GM23338 (cell line): ENCODE data around the gene RADIL. TPM values are rescaled to one million over a fixed set of nuclear protein-coding genes. Genes with fewer than 3 reads are reported as not detected.

Experiments used
- ATAC-seq: fragments of 200-7000 bp; cut with Tn5 transposase; 3 replicates; pipeline ENCODE4 v1.9.1; 2020
- DNase-seq: peaks from one replicate; pipeline ENCODE4 v3.0.0-alpha.2; 2015; ENCODE audit warnings: low spot score
- H2AFZ ChIP-seq: fragments of 200-600 bp; sonication (generic); 2 replicates; pipeline ENCODE4 v1.8.0; 2016; ENCODE audit warnings: antibody characterized with exemption, mild to moderate bottlenecking, moderate library complexity
- H3F3A ChIP-seq: fragments of 200-600 bp; sonication (generic); replicated peaks from 2 replicates; pipeline ENCODE4 v1.8.0; 2017; ENCODE audit warnings: antibody characterized with exemption, mixed run types, low read depth
- H3K27ac ChIP-seq: fragments of 200-600 bp; sonication (generic); 2 replicates; pipeline ENCODE4 v1.6.1; 2016; ENCODE audit warnings: low read depth
- H3K27me3 ChIP-seq: fragments of 200-600 bp; sonication (generic); 2 replicates; pipeline ENCODE4 v1.8.0; 2016; ENCODE audit warnings: mild to moderate bottlenecking, mixed run types, moderate library complexity; ENCODE audit not compliant: insufficient read depth
- H3K36me3 ChIP-seq: fragments of 200-600 bp; sonication (generic); 2 replicates; pipeline ENCODE4 v1.8.0; 2016; ENCODE audit warnings: mild to moderate bottlenecking; ENCODE audit not compliant: insufficient read depth
- H3K4me1 ChIP-seq: fragments of 200-600 bp; sonication (generic); 2 replicates; pipeline ENCODE4 v1.8.0; 2016; ENCODE audit warnings: mild to moderate bottlenecking, moderate library complexity; ENCODE audit not compliant: insufficient read depth
- H3K4me2 ChIP-seq: fragments of 200-600 bp; sonication (generic); 2 replicates; pipeline ENCODE4 v1.7.1; 2017; ENCODE audit warnings: mixed run types
- H3K4me3 ChIP-seq: fragments of 200-600 bp; sonication (generic); 2 replicates; pipeline ENCODE4 v1.6.1; 2016; ENCODE audit warnings: mixed run types
- H3K79me2 ChIP-seq: fragments of 200-600 bp; sonication (generic); replicated peaks from 2 replicates; pipeline ENCODE4 v1.8.0; 2017; ENCODE audit warnings: mild to moderate bottlenecking; ENCODE audit not compliant: insufficient read depth
- H3K9me2 ChIP-seq: fragments of 200-600 bp; sonication (generic); 2 replicates; pipeline ENCODE4 v1.8.0; 2017; ENCODE audit not compliant: insufficient read depth
- H4K20me1 ChIP-seq: fragments of 200-600 bp; sonication (generic); replicated peaks from 2 replicates; pipeline ENCODE4 v1.8.0; 2017; ENCODE audit warnings: mild to moderate bottlenecking; ENCODE audit not compliant: insufficient read depth
- H3K27ac Mint-ChIP-seq: 2 replicates; pipeline ENCODE4 v1.8.0; 2020; ENCODE audit warnings: inconsistent platforms, mild to moderate bottlenecking, moderate library complexity, mixed read lengths
- H3K27me3 Mint-ChIP-seq: 3 replicates; pipeline ENCODE4 v1.8.0; 2022; ENCODE audit warnings: low read depth, mild to moderate bottlenecking, moderate library complexity, mixed read lengths, inconsistent platforms; ENCODE audit not compliant: insufficient read depth, poor library complexity
- H3K36me3 Mint-ChIP-seq: 3 replicates; pipeline ENCODE4 v1.8.0; 2021; ENCODE audit warnings: low read depth, mild to moderate bottlenecking, inconsistent platforms, moderate library complexity, mixed read lengths
- H3K4me1 Mint-ChIP-seq: 3 replicates; pipeline ENCODE4 v1.8.0; 2020; ENCODE audit warnings: mild to moderate bottlenecking, inconsistent platforms, mixed read lengths
- H3K4me3 Mint-ChIP-seq: 3 replicates; pipeline ENCODE4 v1.8.0; 2021; ENCODE audit warnings: moderate library complexity, mild to moderate bottlenecking, inconsistent platforms, mixed read lengths
- H3K9me3 Mint-ChIP-seq: 3 replicates; pipeline ENCODE4 v1.8.0; 2020; ENCODE audit warnings: moderate library complexity, mild to moderate bottlenecking, inconsistent platforms, mixed read lengths
- CTCF ChIP-seq, 2 experiments: fragments of 200-600 bp in 1 of 2; sonication (generic) in 1 of 2; conservative IDR thresholded peaks; 2 replicates each; pipeline versions ENCODE4 v1.5.1 to v1.6.1; 2016 to 2017; ENCODE audit warnings: antibody characterized with exemption in 2 of 2, low read depth in 2 of 2, mild to moderate bottlenecking in 2 of 2, moderate library complexity in 1 of 2
- ETS1 ChIP-seq: IDR thresholded peaks from 2 replicates; pipeline ENCODE4 v1.6.1; 2016; ENCODE audit warnings: antibody characterized with exemption
- EZH2phosphoT487 ChIP-seq: fragments of 200-600 bp; sonication (generic); IDR thresholded peaks from one replicate; pipeline ENCODE4 v1.8.1; 2018; ENCODE audit warnings: antibody characterized with exemption; ENCODE audit not compliant: unreplicated experiment
- JUNB ChIP-seq: IDR thresholded peaks from one replicate; pipeline ENCODE4 v1.6.1; 2016; ENCODE audit warnings: antibody characterized with exemption; ENCODE audit not compliant: unreplicated experiment
- NANOG ChIP-seq: IDR thresholded peaks from 2 replicates; pipeline ENCODE4 v1.6.1; 2016; ENCODE audit warnings: antibody characterized with exemption, borderline replicate concordance
- POLR2AphosphoS5 ChIP-seq: IDR thresholded peaks from 2 replicates; pipeline ENCODE4 v1.6.1; 2016; ENCODE audit warnings: antibody characterized with exemption, low read depth
- REST ChIP-seq: IDR thresholded peaks from one replicate; pipeline ENCODE4 v1.6.1; 2018; ENCODE audit warnings: antibody characterized with exemption; ENCODE audit not compliant: unreplicated experiment
- ZNF114 ChIP-seq: fragments of 250-450 bp; sonication (Bioruptor Pico); IDR thresholded peaks from 2 replicates; pipeline ENCODE4 v1.5.0; 2020; ENCODE audit warnings: mild to moderate bottlenecking, moderate library complexity
- ZNF331 ChIP-seq: fragments of 250-450 bp; sonication (Bioruptor Pico); IDR thresholded peaks from 2 replicates; pipeline ENCODE4 v1.5.0; 2020; ENCODE audit warnings: low read depth, mild to moderate bottlenecking, moderate library complexity
- polyA plus RNA-seq: library from polyadenylated mRNA; unstranded; fragments of >200 nt; fragmentation: Nextera tagmentation; extraction: Ambion mirVana; gene quantifications from 2 replicates; pipeline ENCODE4 v1.2.1, GENCODE V29; 2016
- total RNA-seq: library from RNA; depleted of rRNA; stranded (reverse); fragments of >200 nt; shearing (Covaris generic); gene quantifications from 2 replicates; pipeline ENCODE4 v1.2.3, GENCODE V29; 2014

RADIL gene
- total and polyA plus RNA-seq, 2 experiments from 2014 or later, result 4.3 to 9.8 TPM

DNA sequence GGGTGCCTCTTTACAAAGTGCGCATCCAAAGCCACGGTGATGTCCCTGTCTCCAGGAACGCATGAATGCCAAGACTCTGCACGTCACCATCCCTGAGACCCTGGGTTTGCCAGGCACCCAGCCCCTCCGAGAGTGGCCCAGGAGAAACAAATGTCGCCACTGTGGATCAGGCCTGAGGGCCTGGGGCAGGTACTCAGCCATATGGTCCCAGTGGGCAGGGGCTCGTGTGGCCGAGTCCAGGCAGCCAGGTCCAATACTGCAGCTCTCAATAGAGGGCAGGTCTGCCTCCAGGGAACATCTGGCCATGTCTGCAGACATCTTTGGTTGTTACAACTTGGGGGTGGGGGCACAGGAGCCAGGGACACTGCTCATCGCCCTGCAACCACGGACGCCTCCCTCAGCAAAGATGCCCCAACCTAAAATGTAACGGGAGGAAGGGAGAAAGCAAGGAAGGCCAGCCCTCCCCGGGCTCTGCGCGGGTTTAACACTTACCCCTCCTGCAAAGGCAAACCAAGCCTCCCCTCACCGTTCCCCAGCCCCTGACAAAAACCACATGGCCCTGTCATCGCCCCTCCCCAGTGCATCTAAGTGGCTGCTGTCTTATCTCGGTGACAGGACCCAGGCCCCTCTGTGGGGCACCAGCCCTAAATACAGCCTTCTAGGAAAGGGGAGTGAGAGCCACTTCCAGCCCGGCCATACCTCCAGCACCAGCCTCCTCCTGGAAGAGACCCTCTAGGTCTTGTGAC lies 11.4 kb downstream of the RADIL start (continued):
- TF ChIP-seq CTCF (conservative IDR thresholded peaks at IDR 0.05; ENCODE audit: low read depth in 2 of 2) (no peak), ZNF331 (CRISPR knock-in tag) (no peak)

- Histone ChIP-seq H3K4me1 (no peaks in the 10 kb centered on the region), H3F3A (no peaks in the 10 kb centered on the region), H3K4me2 (no peak overlapping the region), H4K20me1 (no peaks in the 10 kb centered on the region), H2AFZ (no peak overlapping the region), H3K4me3 (no peak overlapping the region), H3K9me2 (no peaks in the 10 kb centered on the region), H3K36me3 (no peaks in the 10 kb centered on the region), H3K27me3 (no peaks in the 10 kb centered on the region), H3K79me2 (no peaks in the 10 kb centered on the region), H3K27ac (no peak overlapping the region)
- DNase-seq, result no peak
- Mint-ChIP-seq H3K4me1 (peaks cover 10% of the 10 kb centered on the region), H3K4me3 (no peak overlapping the region; the same call in 2 of the 3 replicates), H3K27ac (no peak overlapping the region), H3K27me3 (no peaks in the 10 kb centered on the region), H3K36me3 (no peaks in the 10 kb centered on the region), H3K9me3 (peaks cover 7% of the 10 kb centered on the region; the same call in 2 of the 3 replicates)
- TF ChIP-seq JUNB, result no peak
- TF ChIP-seq POLR2AphosphoS5, result no peak
- no peak for TF ChIP-seq NANOG
- TF ChIP-seq EZH2phosphoT487, result no peak
- no peak for TF ChIP-seq REST
- ATAC-seq, result peak; percentile 38
These were observed 12.3 kb downstream of the RADIL start for GRCh38 chr7:4871056-4871680.

DNA sequence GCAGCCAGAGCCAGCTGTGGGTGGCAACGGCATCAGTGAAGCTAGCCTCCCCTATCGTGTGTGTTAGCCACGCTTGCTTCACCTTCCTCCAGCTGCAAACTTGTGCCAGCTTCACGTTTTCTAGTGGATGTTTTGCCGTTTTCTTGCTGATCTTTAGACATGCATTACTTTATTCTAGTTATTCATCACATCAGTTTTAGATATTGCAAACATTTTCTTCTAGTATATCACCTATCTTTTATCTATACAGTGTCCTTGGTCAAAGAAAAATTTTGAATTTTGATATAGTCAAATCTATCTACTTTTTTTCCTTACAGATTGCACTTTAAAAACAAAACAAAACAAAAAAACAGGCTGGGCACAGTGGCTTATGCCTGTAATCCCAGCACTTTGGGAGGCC lies 15.0 kb downstream of the RADIL start:
- peaks cover 7% of the 10 kb centered on the region for H3K9me3 Mint-ChIP-seq
- no peaks in the 10 kb centered on the region for H3K27me3 ChIP-seq
- no peak overlapping the region for H2AFZ ChIP-seq
- ATAC-seq (no peak), DNase-seq (no peak)
- no peak overlapping the region for H3K4me3 Mint-ChIP-seq
- H3K27ac Mint-ChIP-seq, result no peak overlapping the region
- H3F3A ChIP-seq, result no peaks in the 10 kb centered on the region
- no peaks in the 10 kb centered on the region for H3K9me2 ChIP-seq
- no peaks in the 10 kb centered on the region for H3K36me3 Mint-ChIP-seq
- no peak overlapping the region for H3K4me3 ChIP-seq
- H3K4me1 ChIP-seq, result no peaks in the 10 kb centered on the region
- H3K79me2 ChIP-seq, result no peaks in the 10 kb centered on the region
- H3K36me3 ChIP-seq, result no peaks in the 10 kb centered on the region
- H3K4me2 ChIP-seq, result no peak overlapping the region
- no peak overlapping the region for H3K27ac ChIP-seq
- no peaks in the 10 kb centered on the region for H4K20me1 ChIP-seq
- peaks cover 10% of the 10 kb centered on the region for H3K4me1 Mint-ChIP-seq
- H3K27me3 Mint-ChIP-seq, result no peaks in the 10 kb centered on the region
- no peak for TF ChIP-seq ETS1
- TF ChIP-seq EZH2phosphoT487, result no peak
- TF ChIP-seq REST, result no peak
- TF ChIP-seq ZNF114, result no peak
